HEK293T (cell line): ENCODE measurements around the gene MFAP4.
A peak's percentile ranks its signal among the peaks of the same experiment; 100 is the strongest.

Experiments
- CTCF ChIA-PET: fragments of 350-600 bp; formaldehyde crosslinking; extraction: SDS; loops from one replicate; lab custom pipeline; 2021; ENCODE audit warnings: antibody characterized with exemption, inconsistent platforms; lab: Yijun Ruan, JAX
- POLR2A ChIA-PET: fragments of 350-600 bp; formaldehyde crosslinking; extraction: SDS; loops from one replicate; lab custom pipeline; 2020; ENCODE audit warnings: antibody characterized with exemption, inconsistent platforms; lab: Yijun Ruan, JAX
- DNase-seq: peaks from one replicate; pipeline ENCODE4 v3.0.0; 2012; ENCODE audit warnings: mixed read lengths; ENCODE audit errors: extremely low spot score
- ARNT ChIP-seq: fragments of 450-650 bp; IDR thresholded peaks from 2 replicates; pipeline ENCODE4 v1.6.1; 2017; ENCODE audit warnings: mild to moderate bottlenecking
- BHLHE40 ChIP-seq: fragments of 450-650 bp; IDR thresholded peaks from 2 replicates; pipeline ENCODE4 v1.6.1; 2016; ENCODE audit warnings: mild to moderate bottlenecking, moderate library complexity, borderline replicate concordance
- CTBP1 ChIP-seq: fragments of 450-650 bp; IDR thresholded peaks from 2 replicates; pipeline ENCODE4 v1.6.1; 2016; ENCODE audit warnings: borderline replicate concordance
- ELF4 ChIP-seq: fragments of 450-650 bp; IDR thresholded peaks from 2 replicates; pipeline ENCODE4 v1.6.1; 2017; ENCODE audit warnings: antibody characterized with exemption
- FOXA1 ChIP-seq: fragments of 450-650 bp; IDR thresholded peaks from 2 replicates; pipeline ENCODE4 v1.6.1; 2016; ENCODE audit warnings: mild to moderate bottlenecking
- FOXK2 ChIP-seq: fragments of 450-650 bp; IDR thresholded peaks from 2 replicates; pipeline ENCODE4 v1.6.1; 2016; ENCODE audit warnings: mild to moderate bottlenecking
- FOXM1 ChIP-seq: fragments of 450-650 bp; IDR thresholded peaks from 2 replicates; pipeline ENCODE4 v1.6.1; 2017; ENCODE audit warnings: mild to moderate bottlenecking, borderline replicate concordance
- HDGF ChIP-seq: fragments of 450-650 bp; IDR thresholded peaks from 2 replicates; pipeline ENCODE4 v1.6.1; 2017; ENCODE audit warnings: antibody characterized with exemption, borderline replicate concordance
- L3MBTL2 ChIP-seq: fragments of 450-650 bp; conservative IDR thresholded peaks from 2 replicates; pipeline ENCODE4 v1.6.1; 2016; ENCODE audit warnings: mild to moderate bottlenecking
- LEF1 ChIP-seq: fragments of 450-650 bp; IDR thresholded peaks from 2 replicates; pipeline ENCODE4 v1.6.1; 2017; ENCODE audit warnings: mild to moderate bottlenecking, borderline replicate concordance
- NFRKB ChIP-seq: fragments of 450-650 bp; IDR thresholded peaks from 2 replicates; pipeline ENCODE4 v1.6.1; 2016; ENCODE audit warnings: mild to moderate bottlenecking, moderate library complexity
- SP1 ChIP-seq: fragments of 450-650 bp; IDR thresholded peaks from 2 replicates; pipeline ENCODE4 v1.6.1; 2017
- SUZ12 ChIP-seq: fragments of 450-650 bp; IDR thresholded peaks from 2 replicates; pipeline ENCODE4 v1.6.1; 2016; ENCODE audit warnings: mild to moderate bottlenecking
- TARDBP ChIP-seq: fragments of 450-650 bp; IDR thresholded peaks from 2 replicates; pipeline ENCODE4 v1.6.1; 2016
- ZNF384 ChIP-seq: fragments of 450-650 bp; IDR thresholded peaks from 2 replicates; pipeline ENCODE4 v1.6.1; 2016
- TF ChIP-seq, protein P1 (sequence below): fragments of 450-650 bp; IDR thresholded peaks from 2 replicates; pipeline ENCODE4 v1.6.1; 2016

MFAP4 gene

DNA sequence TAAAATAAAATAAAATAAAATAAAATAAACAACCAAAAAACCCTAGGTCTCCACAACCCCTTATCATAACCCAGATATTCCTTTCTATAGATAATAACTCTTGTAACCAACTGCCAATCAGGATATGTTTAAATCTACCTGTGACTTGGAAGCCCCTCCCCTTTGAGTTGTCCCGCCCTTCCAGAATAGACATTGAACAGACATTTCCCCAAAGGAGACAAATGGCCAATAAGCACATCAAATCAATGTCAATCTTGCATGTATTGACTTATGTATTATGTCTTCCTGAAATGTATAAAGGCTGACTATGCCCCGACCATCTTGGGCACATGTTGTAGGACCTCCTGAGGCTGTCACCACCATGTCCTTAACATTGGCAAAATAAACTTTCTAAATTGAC lies 10.2 kb downstream of the MFAP4 start:
- POLR2A ChIA-PET: interaction anchor here (0.7 to 4.3 kb wide), 26 partner anchors 12 to 421 kb away, joined by 3 to 112 read pairs (median 6); partner anchors contain the start of genes B9D1 and MFAP4
- no peak for DNase-seq
- CTCF ChIA-PET: interaction anchor here (1.0 to 2.2 kb wide), 2 partner anchors 14 to 20 kb away, joined by 3 to 22 read pairs; partner anchors contain the start of gene B9D1
- TF ChIP-seq FOXA1: no peak
- TF ChIP-seq ELF4: no peak
- no peak for TF ChIP-seq SUZ12
- TF ChIP-seq, protein P1, sequence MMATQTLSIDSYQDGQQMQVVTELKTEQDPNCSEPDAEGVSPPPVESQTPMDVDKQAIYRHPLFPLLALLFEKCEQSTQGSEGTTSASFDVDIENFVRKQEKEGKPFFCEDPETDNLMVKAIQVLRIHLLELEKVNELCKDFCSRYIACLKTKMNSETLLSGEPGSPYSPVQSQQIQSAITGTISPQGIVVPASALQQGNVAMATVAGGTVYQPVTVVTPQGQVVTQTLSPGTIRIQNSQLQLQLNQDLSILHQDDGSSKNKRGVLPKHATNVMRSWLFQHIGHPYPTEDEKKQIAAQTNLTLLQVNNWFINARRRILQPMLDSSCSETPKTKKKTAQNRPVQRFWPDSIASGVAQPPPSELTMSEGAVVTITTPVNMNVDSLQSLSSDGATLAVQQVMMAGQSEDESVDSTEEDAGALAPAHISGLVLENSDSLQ: peak; percentile 85
- TF ChIP-seq BHLHE40: no peak
- no peak for TF ChIP-seq FOXK2
- no peak for TF ChIP-seq TARDBP
- no peak for TF ChIP-seq CTBP1

GRCh38 chr17:19375732-19376131 lies 11.3 kb downstream of the MFAP4 start:
- ChIA-PET CTCF (interaction anchor here (0.6 to 0.8 kb wide), 2 partner anchors 13 to 128 kb away, joined by 3 to 4 read pairs; partner anchors contain the start of gene B9D1), POLR2A (interaction anchor here (1.6 kb wide), 1 partner anchor 13 kb away, joined by 9 read pairs; the partner anchor contains the start of gene B9D1)
- DNase-seq: no peak
- TF ChIP-seq SUZ12: no peak
- TF ChIP-seq ARNT: no peak
- no peak for TF ChIP-seq SP1
- TF ChIP-seq FOXA1: no peak
- TF ChIP-seq FOXK2: no peak
- TF ChIP-seq CTBP1: no peak
- TF ChIP-seq ZNF384: no peak
- no peak for TF ChIP-seq FOXM1
- TF ChIP-seq, protein P1: no peak
- no peak for TF ChIP-seq ELF4
- TF ChIP-seq NFRKB: no peak
- no peak for TF ChIP-seq HDGF
- no peak for TF ChIP-seq BHLHE40
- no peak for TF ChIP-seq LEF1

GRCh38 chr17:19374136-19374535 lies 12.9 kb downstream of the MFAP4 start:
- TF ChIP-seq ARNT (no peak), TARDBP (no peak), CTBP1 (no peak), L3MBTL2 (no peak)
- ChIA-PET CTCF (interaction anchor here (1.0 to 1.3 kb wide), 2 partner anchors 11 to 73 kb away, joined by 3 to 4 read pairs; partner anchors contain the start of gene B9D1), POLR2A (interaction anchor here (1.6 kb wide), 1 partner anchor 12 kb away, joined by 9 read pairs; the partner anchor contains the start of gene B9D1)
- DNase-seq: no peak

DNA sequence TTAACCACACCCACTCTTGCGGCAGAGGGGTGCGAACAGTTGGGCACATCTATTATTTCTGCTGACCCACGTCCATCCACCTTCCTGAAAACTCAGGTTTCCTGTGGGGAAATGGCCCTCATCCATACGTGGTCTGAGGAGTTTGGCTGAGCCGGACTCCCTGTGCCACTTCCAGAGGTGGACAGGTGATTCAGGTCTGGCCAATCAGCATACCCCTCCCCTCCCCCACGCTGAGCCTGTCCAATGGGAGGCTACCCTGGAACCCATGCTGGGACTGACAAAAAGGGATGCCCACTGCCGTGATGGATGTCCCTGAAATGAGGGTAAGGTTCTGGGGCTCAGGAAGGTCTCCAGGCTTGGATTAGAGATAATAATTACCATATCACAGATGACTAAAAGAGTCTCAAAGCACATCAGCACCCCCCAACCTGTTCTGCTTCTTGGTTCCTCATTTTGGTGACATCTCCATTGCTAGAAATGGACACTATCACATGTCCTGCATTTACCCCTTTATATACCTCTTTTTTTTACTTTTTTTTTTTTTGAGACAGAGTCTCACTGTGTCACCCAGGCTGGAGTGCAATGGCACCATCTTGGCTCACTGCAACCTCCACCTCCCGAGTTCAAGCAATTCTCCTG lies 14.0 kb downstream of the MFAP4 start:
- no peak for TF ChIP-seq ELF4
- TF ChIP-seq NFRKB: no peak
- TF ChIP-seq ARNT: no peak
- TF ChIP-seq, protein P1: no peak
- TF ChIP-seq BHLHE40: no peak
- TF ChIP-seq L3MBTL2: no peak
- TF ChIP-seq LEF1: no peak
- no peak for TF ChIP-seq CTBP1
- no peak for TF ChIP-seq SUZ12
- no peak for TF ChIP-seq ZNF384
- no peak for TF ChIP-seq FOXA1
- CTCF ChIA-PET: no interaction called here
- POLR2A ChIA-PET: no interaction called here
- no peak for DNase-seq

DNA sequence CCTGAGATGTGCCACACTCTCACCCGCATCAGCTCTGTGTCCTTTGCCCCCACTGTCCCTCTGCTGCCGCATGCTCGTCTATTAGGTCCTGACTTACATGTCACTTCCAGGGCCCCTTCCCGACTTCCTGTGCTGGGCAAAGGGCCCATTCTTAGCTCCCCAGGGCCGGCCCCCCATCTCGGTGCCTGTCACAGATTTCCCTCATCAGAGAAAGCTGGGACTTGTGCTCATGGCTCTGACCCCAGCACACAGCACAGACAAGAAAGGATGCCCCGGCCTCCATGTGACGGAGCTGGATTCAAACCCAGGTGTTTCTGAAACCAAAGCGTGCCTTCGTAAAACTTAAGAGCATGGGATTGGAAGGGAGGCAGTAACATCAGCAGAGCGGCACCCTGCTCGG lies 14.6 kb downstream of the MFAP4 start:
- no peak for DNase-seq
- POLR2A ChIA-PET: no interaction called here
- CTCF ChIA-PET: no interaction called here
- TF ChIP-seq SUZ12 (no peak), ZNF384 (no peak), CTBP1 (no peak), NFRKB (no peak), ARNT (no peak), SP1 (no peak), LEF1 (no peak)

GRCh38 chr17:19372011-19372370 lies 15.0 kb downstream of the MFAP4 start:
- ChIA-PET POLR2A (no interaction called here), CTCF (no interaction called here)
- TF ChIP-seq CTBP1 (no peak), NFRKB (no peak), L3MBTL2 (no peak), HDGF (no peak), ELF4 (no peak), FOXA1 (no peak), SP1 (no peak), ARNT (no peak), FOXK2 (no peak), SUZ12 (no peak), BHLHE40 (no peak), TARDBP (no peak), ZNF384 (no peak), LEF1 (no peak)
- TF ChIP-seq, protein P1: no peak
- DNase-seq: no peak
